LNCaP clone FGC (cell line): ENCODE data around the gene SLIT1.

ENCODE experiments used
- DNase-seq: peaks from one replicate; pipeline ENCODE4 v3.0.0-alpha.2; 2011; ENCODE audit warnings: low read depth
- H3K4me3 ChIP-seq: 2 replicates; pipeline ENCODE4 v1.5.1; 2011; ENCODE audit warnings: mild to moderate bottlenecking, low read depth, low read length, control low read depth
- CTCF ChIP-seq: IDR thresholded peaks from 2 replicates; pipeline ENCODE4 v1.5.1; 2012; ENCODE audit warnings: mild to moderate bottlenecking; ENCODE audit not compliant: control insufficient read depth, insufficient read depth; ENCODE audit errors: extremely low read depth

SLIT1 gene

GRCh38 chr10:97053276-97053675, 132.5 kb downstream of the SLIT1 start:
- no peak for TF ChIP-seq CTCF
- no peak overlapping the region for H3K4me3 ChIP-seq
- DNase-seq, result no peak

GRCh38 chr10:97050956-97051496, 134.7 kb downstream of the SLIT1 start:
- TF ChIP-seq CTCF, result no peak
- H3K4me3 ChIP-seq, result no peak overlapping the region
- DNase-seq, result no peak

GRCh38 chr10:97050205-97050745, 135.5 kb downstream of the SLIT1 start:
- no peak overlapping the region for H3K4me3 ChIP-seq
- no peak for TF ChIP-seq CTCF
- DNase-seq, result no peak

- H3K4me3 ChIP-seq, result no peak overlapping the region
- no peak for DNase-seq
- TF ChIP-seq CTCF, result no peak
Measured at GRCh38 chr10:97049670-97050069, 136.1 kb downstream of the SLIT1 start.

GRCh38 chr10:97048649-97049427, 136.9 kb downstream of the SLIT1 start:
- no peak overlapping the region for H3K4me3 ChIP-seq
- no peak for DNase-seq
- no peak for TF ChIP-seq CTCF

- no peak for TF ChIP-seq CTCF
- H3K4me3 ChIP-seq, result no peak overlapping the region
- no peak for DNase-seq
Measured at GRCh38 chr10:97047788-97048187, 138.0 kb downstream of the SLIT1 start.
